TTC549 (cell line): ENCODE data around the gene THAP9.
"Not testable (repeated sequence)": the region's sequence is repeated elsewhere in the genome, so short reads cannot be mapped to it uniquely, and the experiment has no call there.

ENCODE experiments used
- FAIRE-seq: peaks from 2 replicates; lab custom pipeline; 2012; peaks lifted over from hg19 to GRCh38; lab: Jason Lieb, UNC

THAP9 gene

GRCh38 chr4:82898322-82899243, 2.0 kb upstream of the THAP9 start:
- peak; percentile 68 for FAIRE-seq

GRCh38 chr4:82899374-82900065, 1.0 kb upstream of the THAP9 start:
- FAIRE-seq = no peak

- no peak for FAIRE-seq
Measured at GRCh38 chr4:82900066-82900410, 497 bp upstream of the THAP9 start.

GRCh38 chr4:82901183-82901718, 716 bp downstream of the THAP9 start:
- no peak for FAIRE-seq

GRCh38 chr4:82903737-82904136, 3.2 kb downstream of the THAP9 start:
- no peak for FAIRE-seq

- FAIRE-seq = no peak
Measured at GRCh38 chr4:82905205-82905604, 4.7 kb downstream of the THAP9 start.

- FAIRE-seq = no peak
Measured at GRCh38 chr4:82906469-82906868, 5.9 kb downstream of the THAP9 start.

GRCh38 chr4:82909326-82909725, 8.8 kb downstream of the THAP9 start:
- no peak for FAIRE-seq

GRCh38 chr4:82913305-82913704, 12.8 kb downstream of the THAP9 start:
- FAIRE-seq = no peak

GRCh38 chr4:82913968-82914367, 13.4 kb downstream of the THAP9 start:
- FAIRE-seq = not testable (repeated sequence)

GRCh38 chr4:82918091-82918490, 17.6 kb downstream of the THAP9 start:
- no peak for FAIRE-seq

- FAIRE-seq = no peak
Measured at GRCh38 chr4:82919386-82919785, 18.9 kb downstream of the THAP9 start.

GRCh38 chr4:82921795-82922194, 21.3 kb downstream of the THAP9 start:
- no peak for FAIRE-seq

- no peak for FAIRE-seq
Measured at GRCh38 chr4:82930848-82931755, 30.6 kb downstream of the THAP9 start.

- FAIRE-seq = no peak
Measured at GRCh38 chr4:82934441-82934840, 33.9 kb downstream of the THAP9 start.

GRCh38 chr4:82939414-82939813, 38.9 kb downstream of the THAP9 start:
- FAIRE-seq = no peak

GRCh38 chr4:82947498-82947897, 47.0 kb downstream of the THAP9 start:
- no peak for FAIRE-seq

- FAIRE-seq = no peak
Measured at GRCh38 chr4:82948647-82949204, 48.2 kb downstream of the THAP9 start.

- no peak for FAIRE-seq
Measured at GRCh38 chr4:82951196-82951595, 50.7 kb downstream of the THAP9 start.

GRCh38 chr4:82954212-82954611, 53.7 kb downstream of the THAP9 start:
- FAIRE-seq = no peak

- no peak for FAIRE-seq
Measured at GRCh38 chr4:82957045-82957444, 56.5 kb downstream of the THAP9 start.

GRCh38 chr4:82965763-82966162, 65.2 kb downstream of the THAP9 start:
- FAIRE-seq = no peak
